ENCODE results near the gene GPR108.
"Not testable (repeated sequence)": the region's sequence is repeated elsewhere in the genome, so short reads cannot be mapped to it uniquely, and the experiment has no call there.

DNA sequence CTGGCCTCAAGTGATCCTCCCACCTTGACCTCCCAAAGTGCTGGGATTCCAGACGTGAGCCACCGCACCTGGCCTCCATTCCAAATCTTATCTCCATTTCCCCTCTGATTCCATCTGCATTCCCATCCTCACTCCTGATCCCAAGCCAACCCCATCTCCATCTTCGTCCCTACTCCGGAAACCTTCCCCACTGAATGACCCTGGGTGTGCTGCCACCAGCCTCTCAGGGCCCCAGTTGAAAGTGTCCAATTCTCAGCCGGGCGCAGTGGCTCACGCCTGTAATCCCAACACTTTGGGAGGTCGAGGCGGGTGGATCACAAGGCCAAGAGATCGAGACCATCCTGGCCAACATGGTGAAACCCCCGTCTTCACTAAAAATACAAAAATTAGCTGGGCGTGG is 28.5 kb downstream of the GPR108 start:
- not testable (repeated sequence) for TF ChIP-seq EZH2, EZH2phosphoT487 (IDR thresholded peaks at IDR 0.05)
- TF ChIP-seq, protein P1, sequence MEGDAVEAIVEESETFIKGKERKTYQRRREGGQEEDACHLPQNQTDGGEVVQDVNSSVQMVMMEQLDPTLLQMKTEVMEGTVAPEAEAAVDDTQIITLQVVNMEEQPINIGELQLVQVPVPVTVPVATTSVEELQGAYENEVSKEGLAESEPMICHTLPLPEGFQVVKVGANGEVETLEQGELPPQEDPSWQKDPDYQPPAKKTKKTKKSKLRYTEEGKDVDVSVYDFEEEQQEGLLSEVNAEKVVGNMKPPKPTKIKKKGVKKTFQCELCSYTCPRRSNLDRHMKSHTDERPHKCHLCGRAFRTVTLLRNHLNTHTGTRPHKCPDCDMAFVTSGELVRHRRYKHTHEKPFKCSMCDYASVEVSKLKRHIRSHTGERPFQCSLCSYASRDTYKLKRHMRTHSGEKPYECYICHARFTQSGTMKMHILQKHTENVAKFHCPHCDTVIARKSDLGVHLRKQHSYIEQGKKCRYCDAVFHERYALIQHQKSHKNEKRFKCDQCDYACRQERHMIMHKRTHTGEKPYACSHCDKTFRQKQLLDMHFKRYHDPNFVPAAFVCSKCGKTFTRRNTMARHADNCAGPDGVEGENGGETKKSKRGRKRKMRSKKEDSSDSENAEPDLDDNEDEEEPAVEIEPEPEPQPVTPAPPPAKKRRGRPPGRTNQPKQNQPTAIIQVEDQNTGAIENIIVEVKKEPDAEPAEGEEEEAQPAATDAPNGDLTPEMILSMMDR (IDR thresholded peaks at IDR 0.05): not testable (repeated sequence)
